Suprapubic skin (tissue), 2 donors: Measurements from ENCODE around the gene LPCAT3.

ENCODE experiments used
- EP300 ChIP-seq: sonication (generic); formaldehyde crosslinking; IDR thresholded peaks from one replicate; pipeline ENCODE4 v1.6.1; 2017; ENCODE audit warnings: antibody characterized with exemption
- POLR2A ChIP-seq, 2 donors: fragments of 450-650 bp; IDR thresholded peaks; one replicate each; pipeline ENCODE4 v1.6.1; 2017; ENCODE audit warnings: antibody characterized with exemption in 2 of 2, mild to moderate bottlenecking in 2 of 2, moderate library complexity in 2 of 2

DNA sequence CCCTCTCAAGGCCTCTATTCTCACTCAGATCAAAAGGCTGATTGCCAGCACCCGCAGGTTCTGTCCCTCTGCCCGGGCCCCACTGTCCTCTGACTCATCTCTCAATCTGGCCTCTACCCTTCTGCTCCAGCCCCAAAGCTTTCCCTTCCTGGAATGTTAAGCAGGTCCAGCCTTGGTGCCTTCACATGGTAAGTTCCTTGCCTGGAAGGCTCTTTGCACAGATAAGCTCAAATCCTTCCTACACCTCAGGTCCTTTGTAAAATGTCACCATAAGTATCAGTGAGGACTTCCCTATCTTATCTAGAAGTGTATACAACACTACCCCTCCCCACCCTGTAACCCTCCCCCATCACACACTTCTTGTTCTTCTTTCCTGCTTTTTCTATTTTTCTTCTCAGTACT is 22.2 kb downstream of the LPCAT3 start:
- TF ChIP-seq POLR2A (IDR thresholded peaks at IDR 0.05) (no peak), EP300 (no peak)
